GM12872 (cell line): ENCODE results near the gene SMARCC1.

Experiments
- TF ChIP-seq, protein P1 (sequence below): IDR thresholded peaks from 3 replicates; pipeline ENCODE4 v1.5.1; 2011; ENCODE audit warnings: low read depth, mild to moderate bottlenecking, low read length, moderate library complexity; ENCODE audit not compliant: insufficient read depth

The SMARCC1 gene

DNA sequence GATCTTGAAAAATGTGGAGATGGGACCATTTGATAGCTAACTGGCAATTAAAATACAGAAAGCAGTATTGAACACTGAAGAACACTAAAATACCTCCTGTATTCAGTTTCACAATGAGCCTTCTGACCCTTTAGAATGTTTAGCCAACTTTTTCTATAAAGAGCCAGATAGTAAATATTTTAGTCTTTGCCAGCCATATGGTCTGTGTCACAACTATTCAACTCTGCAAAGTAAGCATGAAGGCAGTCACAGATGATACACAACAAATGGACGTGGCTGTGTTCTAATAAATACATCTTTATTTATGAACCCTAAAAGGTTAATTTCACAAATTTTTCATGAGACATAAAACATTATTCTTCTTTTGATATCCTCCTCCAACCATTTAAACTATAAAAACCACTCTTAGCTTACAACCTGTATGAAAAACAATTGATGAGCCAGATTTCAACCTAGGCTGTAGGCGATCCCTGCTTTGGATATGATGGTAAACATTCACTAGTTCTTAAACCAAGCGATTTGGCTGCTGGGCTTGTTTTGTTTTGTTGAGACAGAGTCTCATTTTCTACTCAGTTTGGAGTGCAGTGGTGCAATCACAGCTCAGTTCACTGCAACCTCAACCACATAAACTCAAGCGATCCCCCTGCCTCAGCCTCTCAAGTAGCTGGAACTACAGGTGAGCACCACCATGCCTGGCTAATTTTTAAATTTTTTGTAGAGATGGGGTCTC lies 189.5 kb downstream of the SMARCC1 start:
- TF ChIP-seq, protein P1, sequence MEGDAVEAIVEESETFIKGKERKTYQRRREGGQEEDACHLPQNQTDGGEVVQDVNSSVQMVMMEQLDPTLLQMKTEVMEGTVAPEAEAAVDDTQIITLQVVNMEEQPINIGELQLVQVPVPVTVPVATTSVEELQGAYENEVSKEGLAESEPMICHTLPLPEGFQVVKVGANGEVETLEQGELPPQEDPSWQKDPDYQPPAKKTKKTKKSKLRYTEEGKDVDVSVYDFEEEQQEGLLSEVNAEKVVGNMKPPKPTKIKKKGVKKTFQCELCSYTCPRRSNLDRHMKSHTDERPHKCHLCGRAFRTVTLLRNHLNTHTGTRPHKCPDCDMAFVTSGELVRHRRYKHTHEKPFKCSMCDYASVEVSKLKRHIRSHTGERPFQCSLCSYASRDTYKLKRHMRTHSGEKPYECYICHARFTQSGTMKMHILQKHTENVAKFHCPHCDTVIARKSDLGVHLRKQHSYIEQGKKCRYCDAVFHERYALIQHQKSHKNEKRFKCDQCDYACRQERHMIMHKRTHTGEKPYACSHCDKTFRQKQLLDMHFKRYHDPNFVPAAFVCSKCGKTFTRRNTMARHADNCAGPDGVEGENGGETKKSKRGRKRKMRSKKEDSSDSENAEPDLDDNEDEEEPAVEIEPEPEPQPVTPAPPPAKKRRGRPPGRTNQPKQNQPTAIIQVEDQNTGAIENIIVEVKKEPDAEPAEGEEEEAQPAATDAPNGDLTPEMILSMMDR: no peak

DNA sequence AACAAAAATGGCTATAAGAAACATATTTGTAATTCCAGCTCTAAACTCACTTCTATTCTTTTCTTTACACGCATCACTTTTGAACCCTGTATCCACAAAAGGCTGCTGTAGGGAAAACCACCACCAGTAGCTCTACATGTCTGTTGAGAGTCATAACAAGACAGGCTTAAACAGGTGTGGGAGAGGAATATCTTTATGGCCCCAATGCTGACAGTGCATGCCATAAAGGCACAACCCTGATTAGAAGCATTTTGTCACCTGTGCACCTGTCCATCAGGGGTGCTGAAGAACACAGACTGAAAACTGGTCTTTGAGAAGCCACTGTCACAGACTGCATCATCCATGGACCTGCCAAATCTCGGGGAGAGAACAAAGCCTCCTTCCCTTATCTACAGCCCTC lies 191.5 kb downstream of the SMARCC1 start:
- TF ChIP-seq, protein P1: no peak

DNA sequence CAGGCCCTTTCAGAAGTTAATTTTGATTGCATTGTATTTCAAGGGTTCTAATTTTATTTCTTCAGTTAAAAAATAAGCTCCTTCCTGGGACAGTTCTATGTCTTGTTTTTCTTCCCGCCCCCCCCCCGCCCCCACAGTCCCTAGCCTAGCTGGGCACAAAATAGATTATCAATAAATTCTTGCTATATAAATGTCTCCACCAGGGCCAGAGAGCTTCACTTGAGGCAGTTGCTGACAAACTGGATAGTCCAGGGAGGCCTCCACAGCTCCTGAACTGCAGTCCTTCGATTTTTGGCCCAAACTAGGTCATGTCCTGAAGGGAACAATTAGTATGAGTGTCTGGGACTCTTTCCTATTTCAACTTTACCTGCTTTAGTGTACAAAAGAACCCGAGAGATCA lies 193.1 kb downstream of the SMARCC1 start:
- TF ChIP-seq, protein P1: no peak

DNA sequence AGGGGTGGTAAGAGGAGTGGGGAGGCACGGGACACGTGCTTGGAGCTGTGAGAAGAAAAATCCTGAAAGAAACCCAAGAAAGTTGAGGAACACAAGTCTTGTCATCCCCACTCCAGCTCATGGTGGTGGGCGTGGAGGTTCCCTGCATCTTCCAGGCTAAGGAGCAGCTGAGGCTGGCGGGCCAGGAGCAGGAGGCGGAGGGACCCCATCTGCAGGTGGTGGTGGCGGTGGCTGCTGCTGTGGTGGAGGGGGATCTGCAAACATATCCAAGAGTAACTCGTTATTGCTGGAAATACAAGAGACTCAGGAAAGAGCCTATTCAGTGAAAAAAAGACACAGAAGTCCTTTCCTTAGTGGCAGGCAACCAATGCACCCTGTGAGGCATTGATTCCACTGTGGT lies 193.6 kb downstream of the SMARCC1 start:
- TF ChIP-seq, protein P1: no peak

DNA sequence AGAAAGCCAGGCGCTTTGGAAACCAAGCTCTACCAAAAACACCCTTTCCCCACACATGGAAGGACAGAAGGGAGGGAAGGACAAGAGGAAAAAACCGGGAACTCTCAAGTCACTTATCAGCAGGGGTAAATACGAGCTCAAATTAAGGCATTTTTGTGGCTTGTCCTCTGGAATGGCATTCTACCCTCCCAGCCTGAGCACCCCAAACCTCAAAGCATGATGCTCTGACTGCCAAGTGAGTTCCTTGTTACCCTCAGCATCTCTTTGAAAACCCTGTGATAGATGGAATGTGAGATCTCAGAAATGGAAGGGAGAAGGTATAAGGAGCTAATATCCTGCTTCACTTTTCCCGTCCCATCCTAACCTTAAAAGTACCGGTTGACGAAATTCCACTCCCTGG lies 194.9 kb downstream of the SMARCC1 start:
- TF ChIP-seq, protein P1: no peak

DNA sequence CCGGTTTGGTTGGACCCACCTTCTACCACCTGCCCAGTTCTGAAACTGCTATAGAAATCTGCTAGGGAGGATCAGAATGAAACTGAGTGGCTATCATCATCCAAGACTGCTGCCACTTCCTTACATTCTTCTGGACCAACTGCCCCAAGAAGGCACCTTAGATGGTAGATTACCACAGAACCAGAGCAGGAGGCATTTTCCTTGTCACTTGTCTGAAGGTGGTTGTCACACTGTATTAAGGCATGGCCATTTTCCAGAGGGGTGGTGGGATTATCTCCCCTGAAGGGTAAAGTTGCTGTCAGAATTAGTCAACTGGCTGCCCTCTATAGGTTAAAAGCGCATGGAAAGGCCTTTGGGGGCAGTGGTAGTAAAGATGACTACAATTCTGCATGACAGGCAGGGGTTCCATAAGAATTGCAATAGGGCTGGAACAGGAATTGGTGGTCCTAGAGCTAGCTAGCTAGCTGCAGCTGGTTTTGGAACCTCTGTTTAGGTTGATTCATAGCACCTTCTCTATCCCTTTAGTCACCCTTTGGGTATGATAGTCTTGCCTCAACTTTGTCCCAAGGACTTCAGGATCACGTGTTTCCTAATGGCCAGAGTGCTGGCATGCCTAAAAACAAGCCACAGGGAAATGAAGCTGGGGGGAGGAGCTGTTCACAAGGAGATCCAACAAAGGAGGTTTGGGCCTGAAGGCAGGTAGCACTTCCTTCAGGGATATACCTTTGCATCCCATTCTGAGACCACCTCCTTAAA lies 198.2 kb downstream of the SMARCC1 start:
- TF ChIP-seq, protein P1: no peak

DNA sequence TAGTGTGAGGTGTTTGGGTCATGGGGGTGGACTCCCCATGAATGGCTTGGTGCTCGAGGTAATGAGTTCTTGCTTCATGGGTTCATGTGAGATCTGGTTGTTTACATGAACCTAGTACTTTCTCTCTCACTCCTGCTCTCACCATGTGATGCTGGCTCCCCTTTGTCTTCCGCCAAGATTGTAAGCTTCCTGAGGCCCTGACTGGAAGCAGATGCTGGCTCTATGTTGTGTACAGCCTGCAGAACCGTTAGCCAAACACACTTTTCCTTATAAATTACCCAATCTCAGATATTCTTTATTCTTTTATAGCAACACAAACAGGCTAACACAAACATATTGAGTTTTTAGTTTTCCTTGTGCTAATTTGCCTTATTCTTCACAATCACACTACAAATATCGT lies 199.9 kb downstream of the SMARCC1 start:
- TF ChIP-seq, protein P1: no peak
